Tibial artery (tissue), 4 donors: ENCODE results near the gene SHROOM3.

Source experiments
- DNase-seq, 2 donors: peaks; one replicate each; pipeline ENCODE4 v3.0.0-alpha.2; 2019
- H3K27ac ChIP-seq, 2 donors: fragments of 200-600 bp; sonication (generic) in 1 of 2; 1 replicate in 1 of 2; 2 replicates in 1 of 2; pipeline ENCODE4 v1.5.1; 2018 to 2019; ENCODE audit warnings: mild to moderate bottlenecking in 1 of 2
- H3K27me3 ChIP-seq, 2 donors: fragments of 200-600 bp; sonication (generic) in 1 of 2; one replicate each; pipeline versions ENCODE4 v1.5.1 to v1.6.0; 2016 to 2019
- H3K36me3 ChIP-seq, 3 donors: fragments of 200-600 bp; sonication (generic) in 2 of 3; one replicate each; pipeline ENCODE4 v1.5.1; 2016 to 2019; ENCODE audit warnings: mild to moderate bottlenecking in 2 of 3
- H3K4me1 ChIP-seq, 4 donors: fragments of 200-600 bp; sonication (generic) in 2 of 4; 1 replicate in 3 of 4; 2 replicates in 1 of 4; pipeline ENCODE4 v1.5.1; 2016 to 2019
- H3K4me3 ChIP-seq, 2 donors: fragments of 200-600 bp; sonication (generic) in 1 of 2; 1 replicate in 1 of 2; 2 replicates in 1 of 2; pipeline ENCODE4 v1.5.1; 2018 to 2019; ENCODE audit warnings: mild to moderate bottlenecking in 2 of 2
- H3K9me3 ChIP-seq, 3 donors: fragments of 200-600 bp; sonication (generic) in 1 of 3; one replicate each; pipeline ENCODE4 v1.5.1; 2016 to 2019
- CTCF ChIP-seq, 2 experiments: fragments of 200-600 bp in 1 of 2; fragments of 450-650 bp in 1 of 2; IDR thresholded peaks; one replicate each; pipeline ENCODE4 v1.5.1; 2017 to 2019; ENCODE audit warnings: antibody characterized with exemption in 2 of 2, mild to moderate bottlenecking in 1 of 2, moderate library complexity in 1 of 2
- intact Hi-C: fragments of 100-400 bp; cut with DNase I; formaldehyde crosslinking; loops from one replicate; pipeline ENCODE4 v1.15.0; 2023; ENCODE audit warnings: low total_unique reads

Gene SHROOM3

GRCh38 chr4:76659103-76659490 is 224.1 kb downstream of the SHROOM3 start:
- H3K9me3 ChIP-seq: no peaks in the 10 kb centered on the region
- H3K27me3 ChIP-seq: no peaks in the 10 kb centered on the region
- no peak overlapping the region for H3K4me3 ChIP-seq
- H3K4me1 ChIP-seq: peaks cover 0 to 63% (median 42%) of the 10 kb centered on the region in 4 donors
- peak overlapping the region; percentile 56 to 72 for H3K27ac ChIP-seq
- no peak for TF ChIP-seq CTCF (IDR thresholded peaks at IDR 0.05)
- H3K36me3 ChIP-seq: no peaks in the 10 kb centered on the region
- no peak for DNase-seq
- intact Hi-C loops: loop anchor here (2.0 kb wide), 1 partner anchor 20 kb away; no protein-coding TSS in a partner anchor

- Histone ChIP-seq H3K27me3 (no peaks in the 10 kb centered on the region), H3K27ac (no peak overlapping the region), H3K36me3 (peaks cover 0 to 5% (median 0%) of the 10 kb centered on the region in 3 donors), H3K4me1 (peaks cover 0 to 46% (median 12%) of the 10 kb centered on the region in 4 donors), H3K9me3 (no peaks in the 10 kb centered on the region), H3K4me3 (no peak overlapping the region)
- intact Hi-C loops: no loop called here
- DNase-seq: no peak
- no peak for TF ChIP-seq CTCF (IDR thresholded peaks at IDR 0.05)
Measured at GRCh38 chr4:76663824-76664223, 228.8 kb downstream of the SHROOM3 start.

- DNase-seq: no peak
- peaks cover 0 to 5% (median 0%) of the 10 kb centered on the region in 3 donors for H3K36me3 ChIP-seq
- no peak overlapping the region for H3K4me3 ChIP-seq
- no peaks in the 10 kb centered on the region for H3K27me3 ChIP-seq
- TF ChIP-seq CTCF (IDR thresholded peaks at IDR 0.05): no peak
- no peak overlapping the region for H3K27ac ChIP-seq
- H3K9me3 ChIP-seq: no peaks in the 10 kb centered on the region
- intact Hi-C loops: no loop called here
- peaks cover 0 to 39% (median 8%) of the 10 kb centered on the region in 4 donors for H3K4me1 ChIP-seq
Measured at GRCh38 chr4:76665153-76665552, 230.1 kb downstream of the SHROOM3 start.

- no peak overlapping the region for H3K4me3 ChIP-seq
- no peaks in the 10 kb centered on the region for H3K27me3 ChIP-seq
- no peaks in the 10 kb centered on the region for H3K9me3 ChIP-seq
- H3K36me3 ChIP-seq: peaks cover 0 to 5% (median 0%) of the 10 kb centered on the region in 3 donors
- no peak for DNase-seq
- no peak for TF ChIP-seq CTCF (IDR thresholded peaks at IDR 0.05)
- intact Hi-C loops: no loop called here
- H3K4me1 ChIP-seq: peaks cover 0 to 39% (median 8%) of the 10 kb centered on the region in 4 donors
- no peak overlapping the region for H3K27ac ChIP-seq
Measured at GRCh38 chr4:76665721-76666120, 230.7 kb downstream of the SHROOM3 start.

- H3K4me3 ChIP-seq: no peak overlapping the region
- H3K4me1 ChIP-seq: peaks cover 0 to 39% (median 8%) of the 10 kb centered on the region in 4 donors
- no peaks in the 10 kb centered on the region for H3K9me3 ChIP-seq
- no peak for DNase-seq
- intact Hi-C loops: no loop called here
- TF ChIP-seq CTCF (IDR thresholded peaks at IDR 0.05): no peak
- peaks cover 0 to 5% (median 0%) of the 10 kb centered on the region in 3 donors for H3K36me3 ChIP-seq
- H3K27me3 ChIP-seq: no peaks in the 10 kb centered on the region
- H3K27ac ChIP-seq: no peak overlapping the region
Measured at GRCh38 chr4:76666944-76667532, 232.0 kb downstream of the SHROOM3 start.
